ENCODE measurements around the gene TTC12. TPM values are rescaled to one million over a fixed set of nuclear protein-coding genes. Genes with fewer than 3 reads are reported as not detected.

Gene TTC12
- total RNA-seq, 1 donor from 2014 or later, result 11.1 TPM

GRCh38 chr11:113351480-113351879, 37.1 kb downstream of the TTC12 start:
- H3K27me3 Mint-ChIP-seq (ENCODE audit: unreplicated experiment), result no peaks in the 10 kb centered on the region
- TF ChIP-seq, protein P1, sequence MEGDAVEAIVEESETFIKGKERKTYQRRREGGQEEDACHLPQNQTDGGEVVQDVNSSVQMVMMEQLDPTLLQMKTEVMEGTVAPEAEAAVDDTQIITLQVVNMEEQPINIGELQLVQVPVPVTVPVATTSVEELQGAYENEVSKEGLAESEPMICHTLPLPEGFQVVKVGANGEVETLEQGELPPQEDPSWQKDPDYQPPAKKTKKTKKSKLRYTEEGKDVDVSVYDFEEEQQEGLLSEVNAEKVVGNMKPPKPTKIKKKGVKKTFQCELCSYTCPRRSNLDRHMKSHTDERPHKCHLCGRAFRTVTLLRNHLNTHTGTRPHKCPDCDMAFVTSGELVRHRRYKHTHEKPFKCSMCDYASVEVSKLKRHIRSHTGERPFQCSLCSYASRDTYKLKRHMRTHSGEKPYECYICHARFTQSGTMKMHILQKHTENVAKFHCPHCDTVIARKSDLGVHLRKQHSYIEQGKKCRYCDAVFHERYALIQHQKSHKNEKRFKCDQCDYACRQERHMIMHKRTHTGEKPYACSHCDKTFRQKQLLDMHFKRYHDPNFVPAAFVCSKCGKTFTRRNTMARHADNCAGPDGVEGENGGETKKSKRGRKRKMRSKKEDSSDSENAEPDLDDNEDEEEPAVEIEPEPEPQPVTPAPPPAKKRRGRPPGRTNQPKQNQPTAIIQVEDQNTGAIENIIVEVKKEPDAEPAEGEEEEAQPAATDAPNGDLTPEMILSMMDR (IDR thresholded peaks at IDR 0.05; ENCODE audit: unreplicated experiment), result no peak
- no peak for DNase-seq (ENCODE audit: low spot score)
- no peaks in the 10 kb centered on the region for H3K36me3 Mint-ChIP-seq (ENCODE audit: low read depth, unreplicated experiment)
- no peak overlapping the region for H3K27ac Mint-ChIP-seq (ENCODE audit: unreplicated experiment)
- no peak overlapping the region for H3K4me3 Mint-ChIP-seq (ENCODE audit: unreplicated experiment)
- H3K4me1 Mint-ChIP-seq (ENCODE audit: unreplicated experiment), result peaks cover 5% of the 10 kb centered on the region
- no peaks in the 10 kb centered on the region for H3K9me3 Mint-ChIP-seq (ENCODE audit: unreplicated experiment)

DNA sequence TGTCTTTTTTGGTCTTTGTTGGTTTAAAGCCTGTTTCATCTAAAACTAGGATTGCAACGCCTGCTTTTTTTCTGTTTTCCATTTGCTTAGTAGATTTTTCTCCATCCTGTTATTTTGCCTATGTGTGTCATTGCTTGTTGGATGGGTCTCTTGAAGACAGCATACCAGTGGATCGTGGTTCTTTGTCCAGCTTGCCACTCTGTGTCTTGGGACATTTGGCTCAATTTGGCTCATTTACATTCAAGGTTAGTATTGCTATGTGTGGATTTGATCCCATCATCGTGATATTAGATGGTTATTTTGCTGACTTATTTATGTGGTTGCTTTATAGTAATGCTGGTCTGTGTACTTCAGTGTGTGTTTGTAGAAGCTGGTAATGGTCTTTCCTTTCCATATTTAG, 41.8 kb downstream of the TTC12 start:
- TF ChIP-seq, protein P1 (IDR thresholded peaks at IDR 0.05; ENCODE audit: unreplicated experiment), result no peak
- H3K36me3 Mint-ChIP-seq (ENCODE audit: low read depth, unreplicated experiment), result peaks cover 15% of the 10 kb centered on the region
- peaks cover 3% of the 10 kb centered on the region for H3K27me3 Mint-ChIP-seq (ENCODE audit: unreplicated experiment)
- peaks cover 16% of the 10 kb centered on the region for H3K4me1 Mint-ChIP-seq (ENCODE audit: unreplicated experiment)
- H3K4me3 Mint-ChIP-seq (ENCODE audit: unreplicated experiment), result no peak overlapping the region
- no peak overlapping the region for H3K27ac Mint-ChIP-seq (ENCODE audit: unreplicated experiment)
- no peaks in the 10 kb centered on the region for H3K9me3 Mint-ChIP-seq (ENCODE audit: unreplicated experiment)
- DNase-seq (ENCODE audit: low spot score), result no peak

DNA sequence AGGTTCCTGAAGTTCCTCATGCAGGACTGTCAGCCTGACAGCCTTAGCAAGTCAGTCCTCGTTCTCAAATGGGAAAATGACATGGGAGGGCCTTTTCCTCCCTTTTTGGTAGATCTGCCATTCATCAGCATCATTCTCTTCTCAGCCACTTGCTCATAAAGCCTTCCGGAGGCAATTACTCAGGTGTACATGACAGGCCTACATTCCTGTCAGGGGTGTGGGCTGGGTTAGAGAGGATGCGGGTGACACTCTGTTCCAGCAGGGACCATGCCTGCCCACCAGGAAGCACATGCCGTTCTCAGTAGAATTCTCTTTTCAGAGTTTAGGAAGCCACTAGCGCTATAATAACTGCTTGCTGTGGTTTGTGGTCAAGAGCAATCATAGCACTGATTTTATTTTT, 49.0 kb downstream of the TTC12 start:
- no peak overlapping the region for H3K4me3 Mint-ChIP-seq (ENCODE audit: unreplicated experiment)
- TF ChIP-seq, protein P1 (IDR thresholded peaks at IDR 0.05; ENCODE audit: unreplicated experiment), result no peak
- H3K27me3 Mint-ChIP-seq (ENCODE audit: unreplicated experiment), result peaks cover 7% of the 10 kb centered on the region
- peaks cover 28% of the 10 kb centered on the region for H3K4me1 Mint-ChIP-seq (ENCODE audit: unreplicated experiment)
- no peaks in the 10 kb centered on the region for H3K9me3 Mint-ChIP-seq (ENCODE audit: unreplicated experiment)
- peaks cover 11% of the 10 kb centered on the region for H3K36me3 Mint-ChIP-seq (ENCODE audit: low read depth, unreplicated experiment)
- H3K27ac Mint-ChIP-seq (ENCODE audit: unreplicated experiment), result no peak overlapping the region
- no peak for DNase-seq (ENCODE audit: low spot score)

DNA sequence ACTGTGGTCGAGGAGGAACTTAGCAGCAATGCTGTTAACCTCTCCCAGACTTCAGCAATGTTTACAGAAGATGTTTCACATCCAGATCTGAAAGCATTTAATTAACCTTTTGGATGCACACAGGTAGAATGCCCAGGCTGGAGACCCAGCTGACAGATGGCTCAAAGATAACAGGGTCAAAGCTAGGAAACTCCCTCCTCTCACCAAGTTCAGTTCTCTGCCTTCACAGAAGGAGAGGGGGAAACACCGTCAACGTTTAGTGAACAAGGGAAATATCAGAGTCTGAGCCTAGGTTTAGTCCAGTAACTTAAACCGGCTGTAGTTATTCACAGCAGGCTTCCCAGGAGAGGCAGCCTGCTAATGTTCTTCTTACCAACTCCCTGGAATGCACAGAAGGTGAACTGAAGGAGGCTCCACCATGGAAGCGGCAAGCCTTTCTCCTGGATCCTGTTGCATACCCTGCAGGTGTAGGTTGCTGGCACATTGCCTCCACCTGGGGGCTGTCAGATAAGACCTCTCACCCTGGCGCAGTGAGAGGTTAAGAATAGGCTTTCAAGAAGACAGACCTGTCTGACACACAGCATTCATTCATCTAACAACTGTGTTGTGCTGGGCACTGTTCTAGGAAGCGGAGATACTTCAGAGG, 49.7 kb downstream of the TTC12 start:
- H3K4me1 Mint-ChIP-seq (ENCODE audit: unreplicated experiment), result peaks cover 28% of the 10 kb centered on the region
- TF ChIP-seq, protein P1 (IDR thresholded peaks at IDR 0.05; ENCODE audit: unreplicated experiment), result no peak
- peaks cover 7% of the 10 kb centered on the region for H3K36me3 Mint-ChIP-seq (ENCODE audit: low read depth, unreplicated experiment)
- H3K27me3 Mint-ChIP-seq (ENCODE audit: unreplicated experiment), result peaks cover 5% of the 10 kb centered on the region
- no peak overlapping the region for H3K4me3 Mint-ChIP-seq (ENCODE audit: unreplicated experiment)
- no peak for DNase-seq (ENCODE audit: low spot score)
- no peak overlapping the region for H3K27ac Mint-ChIP-seq (ENCODE audit: unreplicated experiment)
- no peaks in the 10 kb centered on the region for H3K9me3 Mint-ChIP-seq (ENCODE audit: unreplicated experiment)

- Mint-ChIP-seq H3K4me1 (ENCODE audit: unreplicated experiment) (peaks cover 17% of the 10 kb centered on the region), H3K4me3 (ENCODE audit: unreplicated experiment) (no peak overlapping the region), H3K27ac (ENCODE audit: unreplicated experiment) (no peak overlapping the region), H3K27me3 (ENCODE audit: unreplicated experiment) (peaks cover 4% of the 10 kb centered on the region), H3K36me3 (ENCODE audit: low read depth, unreplicated experiment) (peaks cover 3% of the 10 kb centered on the region), H3K9me3 (ENCODE audit: unreplicated experiment) (no peaks in the 10 kb centered on the region)
- TF ChIP-seq, protein P1 (IDR thresholded peaks at IDR 0.05; ENCODE audit: unreplicated experiment), result no peak
- no peak for DNase-seq (ENCODE audit: low spot score)
These were observed 51.5 kb downstream of the TTC12 start for GRCh38 chr11:113365895-113366294.

Measured in endothelial cell (in vitro differentiated cells).